Measurements from ENCODE around the gene RASGEF1C.

Gene RASGEF1C

GRCh38 chr5:180140079-180140554 lies 68.9 kb downstream of the RASGEF1C start:
- no peak for TF ChIP-seq CTCF (IDR thresholded peaks at IDR 0.05; ENCODE audit: borderline replicate concordance, insufficient read depth, low read depth, low read length)
- H3K4me3 ChIP-seq (ENCODE audit: low read depth, low read length), result no peak overlapping the region

GRCh38 chr5:180139731-180140055 lies 69.3 kb downstream of the RASGEF1C start:
- TF ChIP-seq CTCF (IDR thresholded peaks at IDR 0.05; ENCODE audit: borderline replicate concordance, insufficient read depth, low read depth, low read length), result no peak
- H3K4me3 ChIP-seq (ENCODE audit: low read depth, low read length), result no peak overlapping the region

GRCh38 chr5:180138976-180139730 lies 69.9 kb downstream of the RASGEF1C start:
- no peak for TF ChIP-seq CTCF (IDR thresholded peaks at IDR 0.05; ENCODE audit: borderline replicate concordance, insufficient read depth, low read depth, low read length)
- H3K4me3 ChIP-seq (ENCODE audit: low read depth, low read length), result no peak overlapping the region

GRCh38 chr5:180138214-180138975 lies 70.6 kb downstream of the RASGEF1C start:
- no peak overlapping the region for H3K4me3 ChIP-seq (ENCODE audit: low read depth, low read length)
- TF ChIP-seq CTCF (IDR thresholded peaks at IDR 0.05; ENCODE audit: borderline replicate concordance, insufficient read depth, low read depth, low read length), result no peak

- no peak for TF ChIP-seq CTCF (IDR thresholded peaks at IDR 0.05; ENCODE audit: borderline replicate concordance, insufficient read depth, low read depth, low read length)
Measured at GRCh38 chr5:180137401-180138213, 71.4 kb downstream of the RASGEF1C start.

GRCh38 chr5:180136630-180137381 lies 72.2 kb downstream of the RASGEF1C start:
- TF ChIP-seq CTCF (IDR thresholded peaks at IDR 0.05; ENCODE audit: borderline replicate concordance, insufficient read depth, low read depth, low read length), result no peak
- no peak overlapping the region for H3K4me3 ChIP-seq (ENCODE audit: low read depth, low read length)

More at GRCh38 chr5:180137401-180138213, 71.4 kb downstream of the RASGEF1C start:
- H3K4me3 ChIP-seq (ENCODE audit: low read depth, low read length), result no peak overlapping the region
